Esophagus squamous epithelium (tissue), 4 donors: ENCODE results near the gene ZBTB21.

Experiments
- POLR2A ChIP-seq, 4 donors: fragments of 450-650 bp; IDR thresholded peaks; one replicate each; pipeline ENCODE4 v1.6.1; 2017; ENCODE audit warnings: antibody characterized with exemption in 4 of 4, mild to moderate bottlenecking in 4 of 4, moderate library complexity in 3 of 4
- TF ChIP-seq, protein P1 (sequence below), 6 experiments: fragments of 450-650 bp in 4 of 6; fragments of 200-600 bp in 2 of 6; sonication (generic) in 2 of 6; IDR thresholded peaks; one replicate each; pipeline ENCODE4 v1.5.1; 2016 to 2019; ENCODE audit warnings: antibody characterized with exemption in 6 of 6, mild to moderate bottlenecking in 4 of 6, moderate library complexity in 4 of 6

DNA sequence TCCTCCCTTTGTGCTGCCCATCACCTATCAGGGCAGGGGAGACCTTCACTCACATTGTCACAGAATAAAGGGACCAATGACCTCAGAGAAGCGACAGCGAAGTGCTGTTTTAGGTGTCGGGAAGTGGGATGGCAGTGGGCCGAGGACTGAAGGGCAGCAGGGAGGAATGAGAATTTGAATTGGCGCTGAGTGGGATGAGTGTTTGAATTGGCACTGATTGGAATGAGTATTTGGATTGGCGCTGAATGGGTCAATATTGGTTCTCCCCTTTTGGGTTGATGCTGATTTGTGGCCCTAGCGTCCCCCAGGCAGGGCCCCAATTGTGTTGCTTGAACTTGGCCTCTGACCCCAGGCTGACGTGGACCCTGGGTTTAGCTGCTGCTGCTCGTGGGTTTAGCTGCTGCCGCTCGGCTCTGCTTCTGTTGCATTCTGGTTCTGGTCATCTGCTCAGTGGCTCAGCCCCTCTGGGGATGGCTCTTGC, 48.5 kb upstream of the ZBTB21 start:
- no peak for TF ChIP-seq POLR2A (IDR thresholded peaks at IDR 0.05)
- TF ChIP-seq, protein P1, sequence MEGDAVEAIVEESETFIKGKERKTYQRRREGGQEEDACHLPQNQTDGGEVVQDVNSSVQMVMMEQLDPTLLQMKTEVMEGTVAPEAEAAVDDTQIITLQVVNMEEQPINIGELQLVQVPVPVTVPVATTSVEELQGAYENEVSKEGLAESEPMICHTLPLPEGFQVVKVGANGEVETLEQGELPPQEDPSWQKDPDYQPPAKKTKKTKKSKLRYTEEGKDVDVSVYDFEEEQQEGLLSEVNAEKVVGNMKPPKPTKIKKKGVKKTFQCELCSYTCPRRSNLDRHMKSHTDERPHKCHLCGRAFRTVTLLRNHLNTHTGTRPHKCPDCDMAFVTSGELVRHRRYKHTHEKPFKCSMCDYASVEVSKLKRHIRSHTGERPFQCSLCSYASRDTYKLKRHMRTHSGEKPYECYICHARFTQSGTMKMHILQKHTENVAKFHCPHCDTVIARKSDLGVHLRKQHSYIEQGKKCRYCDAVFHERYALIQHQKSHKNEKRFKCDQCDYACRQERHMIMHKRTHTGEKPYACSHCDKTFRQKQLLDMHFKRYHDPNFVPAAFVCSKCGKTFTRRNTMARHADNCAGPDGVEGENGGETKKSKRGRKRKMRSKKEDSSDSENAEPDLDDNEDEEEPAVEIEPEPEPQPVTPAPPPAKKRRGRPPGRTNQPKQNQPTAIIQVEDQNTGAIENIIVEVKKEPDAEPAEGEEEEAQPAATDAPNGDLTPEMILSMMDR (IDR thresholded peaks at IDR 0.05) = no peak
